ENCODE measurements around the gene CDKN2C.

DNA sequence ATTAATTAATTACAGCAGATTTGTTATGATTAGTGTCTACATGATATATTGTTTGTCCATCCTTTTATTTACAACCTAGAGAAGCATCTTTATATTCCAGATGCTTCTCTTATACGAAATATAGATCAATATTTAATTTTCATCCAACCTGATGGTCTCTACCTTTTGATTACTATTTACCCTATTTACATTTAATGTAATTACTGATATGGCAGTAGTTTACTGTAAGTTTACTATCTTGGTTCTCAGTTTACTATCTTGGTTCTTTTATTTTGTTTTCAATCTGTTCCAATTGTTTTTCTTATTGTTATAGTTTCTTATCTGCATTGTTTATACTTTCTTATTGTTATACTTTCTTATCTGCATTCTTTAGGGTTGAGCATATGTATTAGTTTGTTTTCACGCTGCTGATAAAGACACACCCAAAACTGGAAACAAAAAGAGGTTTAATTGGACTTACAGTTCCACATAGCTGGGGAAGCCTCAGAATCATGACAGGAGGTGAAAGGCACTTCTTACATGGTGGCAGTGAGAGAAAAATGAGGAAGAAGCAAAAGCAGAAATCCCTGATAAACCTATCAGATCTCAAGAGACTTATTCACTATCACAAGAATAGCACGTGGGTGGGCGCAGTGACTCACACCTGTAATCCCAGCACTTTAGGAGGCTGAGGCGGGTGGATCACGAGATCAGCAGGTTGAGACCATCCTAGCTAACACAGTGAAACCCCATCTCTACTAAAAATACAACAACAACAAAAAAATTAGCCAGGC lies 38.9 kb upstream of the CDKN2C start:
- TF ChIP-seq, protein P1, sequence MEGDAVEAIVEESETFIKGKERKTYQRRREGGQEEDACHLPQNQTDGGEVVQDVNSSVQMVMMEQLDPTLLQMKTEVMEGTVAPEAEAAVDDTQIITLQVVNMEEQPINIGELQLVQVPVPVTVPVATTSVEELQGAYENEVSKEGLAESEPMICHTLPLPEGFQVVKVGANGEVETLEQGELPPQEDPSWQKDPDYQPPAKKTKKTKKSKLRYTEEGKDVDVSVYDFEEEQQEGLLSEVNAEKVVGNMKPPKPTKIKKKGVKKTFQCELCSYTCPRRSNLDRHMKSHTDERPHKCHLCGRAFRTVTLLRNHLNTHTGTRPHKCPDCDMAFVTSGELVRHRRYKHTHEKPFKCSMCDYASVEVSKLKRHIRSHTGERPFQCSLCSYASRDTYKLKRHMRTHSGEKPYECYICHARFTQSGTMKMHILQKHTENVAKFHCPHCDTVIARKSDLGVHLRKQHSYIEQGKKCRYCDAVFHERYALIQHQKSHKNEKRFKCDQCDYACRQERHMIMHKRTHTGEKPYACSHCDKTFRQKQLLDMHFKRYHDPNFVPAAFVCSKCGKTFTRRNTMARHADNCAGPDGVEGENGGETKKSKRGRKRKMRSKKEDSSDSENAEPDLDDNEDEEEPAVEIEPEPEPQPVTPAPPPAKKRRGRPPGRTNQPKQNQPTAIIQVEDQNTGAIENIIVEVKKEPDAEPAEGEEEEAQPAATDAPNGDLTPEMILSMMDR (IDR thresholded peaks at IDR 0.05), result no peak
- no peak for TF ChIP-seq POLR2A (IDR thresholded peaks at IDR 0.05)

Data from heart left ventricle (tissue), 13 donors.